ENCODE results near the gene FAM170A. TPM values are rescaled to one million over a fixed set of nuclear protein-coding genes. Genes with fewer than 3 reads are reported as not detected.

FAM170A gene
- total and polyA plus RNA-seq, 4 donors = 0.08 TPM; not detected in 3

DNA sequence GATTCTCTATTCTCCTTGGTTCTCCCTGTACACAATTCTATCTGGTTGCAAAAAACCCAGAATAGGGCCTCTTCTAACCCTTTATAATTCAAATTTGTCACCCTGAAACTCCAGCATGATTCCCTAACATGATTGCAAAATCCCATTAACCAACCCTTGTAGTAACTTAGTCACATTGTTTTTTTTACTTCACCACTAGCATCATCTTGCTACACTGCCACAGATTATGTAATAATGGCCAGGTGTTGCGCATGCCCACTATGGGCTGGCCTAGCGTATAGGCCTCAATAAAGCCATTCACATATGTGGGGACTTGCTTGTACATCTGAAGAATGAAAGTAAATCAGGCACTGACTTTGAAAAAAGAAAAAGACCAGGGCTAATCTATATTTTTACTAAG is 25.7 kb downstream of the FAM170A start:
- 33 to 70% methylated on average over 2 of the region's 2 CpGs for WGBS, 2 donors
- no peak for ATAC-seq (ENCODE audit: insufficient read depth, low FRiP score)
- peak in 1 of 3 donors; percentile 1 for DNase-seq
- Histone ChIP-seq H3K36me3 (ENCODE audit: control insufficient read depth in 4 of 4, insufficient read depth in 4 of 4, low read length in 4 of 4) (no peaks in the 10 kb centered on the region), H3K9me3 (ENCODE audit: control insufficient read depth in 4 of 4, insufficient read depth in 3 of 4, low read length in 3 of 4) (no peaks in the 10 kb centered on the region), H3K27me3 (ENCODE audit: control insufficient read depth in 3 of 3, insufficient read depth in 3 of 3, low read length in 2 of 3) (no peaks in the 10 kb centered on the region), H3K4me1 (ENCODE audit: control insufficient read depth in 5 of 5, insufficient read depth in 5 of 5, low read length in 5 of 5) (no peaks in the 10 kb centered on the region), H3K4me3 (no peak overlapping the region), H3K27ac (ENCODE audit: low read depth in 1 of 2, low read length in 1 of 2) (no peak overlapping the region), H3K9ac (ENCODE audit: insufficient read depth in 1 of 2, low read length in 2 of 2) (no peak overlapping the region)
- TF ChIP-seq, protein P1, sequence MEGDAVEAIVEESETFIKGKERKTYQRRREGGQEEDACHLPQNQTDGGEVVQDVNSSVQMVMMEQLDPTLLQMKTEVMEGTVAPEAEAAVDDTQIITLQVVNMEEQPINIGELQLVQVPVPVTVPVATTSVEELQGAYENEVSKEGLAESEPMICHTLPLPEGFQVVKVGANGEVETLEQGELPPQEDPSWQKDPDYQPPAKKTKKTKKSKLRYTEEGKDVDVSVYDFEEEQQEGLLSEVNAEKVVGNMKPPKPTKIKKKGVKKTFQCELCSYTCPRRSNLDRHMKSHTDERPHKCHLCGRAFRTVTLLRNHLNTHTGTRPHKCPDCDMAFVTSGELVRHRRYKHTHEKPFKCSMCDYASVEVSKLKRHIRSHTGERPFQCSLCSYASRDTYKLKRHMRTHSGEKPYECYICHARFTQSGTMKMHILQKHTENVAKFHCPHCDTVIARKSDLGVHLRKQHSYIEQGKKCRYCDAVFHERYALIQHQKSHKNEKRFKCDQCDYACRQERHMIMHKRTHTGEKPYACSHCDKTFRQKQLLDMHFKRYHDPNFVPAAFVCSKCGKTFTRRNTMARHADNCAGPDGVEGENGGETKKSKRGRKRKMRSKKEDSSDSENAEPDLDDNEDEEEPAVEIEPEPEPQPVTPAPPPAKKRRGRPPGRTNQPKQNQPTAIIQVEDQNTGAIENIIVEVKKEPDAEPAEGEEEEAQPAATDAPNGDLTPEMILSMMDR (IDR thresholded peaks at IDR 0.05; ENCODE audit: control extremely low read depth, extremely low read depth) = no peak

DNA sequence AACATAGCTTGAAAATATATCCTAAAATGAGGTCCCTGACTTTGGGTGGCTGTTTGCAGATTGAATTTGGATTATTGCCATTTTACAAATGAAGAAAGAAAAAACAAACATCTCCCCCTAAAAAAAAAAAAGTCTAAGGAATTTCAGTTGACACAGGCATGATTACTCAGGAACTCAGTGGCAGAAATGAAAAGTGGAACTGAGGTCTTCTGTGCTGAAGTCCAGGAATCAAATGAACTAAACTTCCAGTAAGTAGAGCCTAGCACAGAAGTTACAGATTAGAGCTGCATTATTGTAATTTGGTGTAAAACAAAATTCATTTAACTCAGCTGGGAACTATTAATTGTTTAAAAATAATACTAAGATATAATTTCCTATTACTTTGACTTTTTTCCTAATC is 26.7 kb downstream of the FAM170A start:
- DNase-seq (peak in 1 of 3 donors; percentile 2), ATAC-seq (ENCODE audit: insufficient read depth, low FRiP score) (no peak)
- Histone ChIP-seq H3K4me1 (ENCODE audit: control insufficient read depth in 5 of 5, insufficient read depth in 5 of 5, low read length in 5 of 5) (no peaks in the 10 kb centered on the region), H3K36me3 (ENCODE audit: control insufficient read depth in 4 of 4, insufficient read depth in 4 of 4, low read length in 4 of 4) (no peaks in the 10 kb centered on the region), H3K9me3 (ENCODE audit: control insufficient read depth in 4 of 4, insufficient read depth in 3 of 4, low read length in 3 of 4) (no peaks in the 10 kb centered on the region), H3K27ac (ENCODE audit: low read depth in 1 of 2, low read length in 1 of 2) (no peak overlapping the region), H3K9ac (ENCODE audit: insufficient read depth in 1 of 2, low read length in 2 of 2) (no peak overlapping the region), H3K4me3 (no peak overlapping the region), H3K27me3 (ENCODE audit: control insufficient read depth in 3 of 3, insufficient read depth in 3 of 3, low read length in 2 of 3) (no peaks in the 10 kb centered on the region)
- TF ChIP-seq, protein P1 (IDR thresholded peaks at IDR 0.05; ENCODE audit: control extremely low read depth, extremely low read depth) = no peak

DNA sequence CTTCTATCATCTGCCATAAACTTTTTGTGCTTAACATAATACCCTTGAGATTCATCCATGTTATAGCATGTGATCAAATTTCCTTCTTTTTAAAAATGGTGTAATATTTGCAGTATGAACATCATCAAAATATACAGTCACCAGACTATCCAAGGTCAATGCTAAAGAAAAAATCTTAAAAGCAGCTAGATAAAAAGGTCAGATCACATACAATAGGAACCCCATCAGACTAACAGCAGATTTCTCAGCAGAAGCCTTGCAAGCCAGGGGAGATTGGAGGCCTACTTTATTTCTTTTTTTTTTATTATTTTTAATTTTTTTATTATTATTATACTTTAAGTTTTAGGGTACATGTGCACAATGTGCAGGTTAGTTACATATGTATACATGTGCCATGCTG is 37.2 kb downstream of the FAM170A start:
- ATAC-seq (ENCODE audit: insufficient read depth, low FRiP score) = no peak
- H3K9ac ChIP-seq (ENCODE audit: insufficient read depth in 1 of 2, low read length in 2 of 2) = no peak overlapping the region
- H3K4me1 ChIP-seq (ENCODE audit: control insufficient read depth in 5 of 5, insufficient read depth in 5 of 5, low read length in 5 of 5) = no peaks in the 10 kb centered on the region
- no peaks in the 10 kb centered on the region for H3K36me3 ChIP-seq (ENCODE audit: control insufficient read depth in 4 of 4, insufficient read depth in 4 of 4, low read length in 4 of 4)
- H3K9me3 ChIP-seq (ENCODE audit: control insufficient read depth in 4 of 4, insufficient read depth in 3 of 4, low read length in 3 of 4) = peaks cover 0 to 6% (median 4%) of the 10 kb centered on the region in 4 donors
- H3K4me3 ChIP-seq = no peak overlapping the region
- DNase-seq = no peak
- TF ChIP-seq, protein P1 (IDR thresholded peaks at IDR 0.05; ENCODE audit: control extremely low read depth, extremely low read depth) = no peak
- no peaks in the 10 kb centered on the region for H3K27me3 ChIP-seq (ENCODE audit: control insufficient read depth in 3 of 3, insufficient read depth in 3 of 3, low read length in 2 of 3)
- H3K27ac ChIP-seq (ENCODE audit: low read depth in 1 of 2, low read length in 1 of 2) = no peak overlapping the region

DNA sequence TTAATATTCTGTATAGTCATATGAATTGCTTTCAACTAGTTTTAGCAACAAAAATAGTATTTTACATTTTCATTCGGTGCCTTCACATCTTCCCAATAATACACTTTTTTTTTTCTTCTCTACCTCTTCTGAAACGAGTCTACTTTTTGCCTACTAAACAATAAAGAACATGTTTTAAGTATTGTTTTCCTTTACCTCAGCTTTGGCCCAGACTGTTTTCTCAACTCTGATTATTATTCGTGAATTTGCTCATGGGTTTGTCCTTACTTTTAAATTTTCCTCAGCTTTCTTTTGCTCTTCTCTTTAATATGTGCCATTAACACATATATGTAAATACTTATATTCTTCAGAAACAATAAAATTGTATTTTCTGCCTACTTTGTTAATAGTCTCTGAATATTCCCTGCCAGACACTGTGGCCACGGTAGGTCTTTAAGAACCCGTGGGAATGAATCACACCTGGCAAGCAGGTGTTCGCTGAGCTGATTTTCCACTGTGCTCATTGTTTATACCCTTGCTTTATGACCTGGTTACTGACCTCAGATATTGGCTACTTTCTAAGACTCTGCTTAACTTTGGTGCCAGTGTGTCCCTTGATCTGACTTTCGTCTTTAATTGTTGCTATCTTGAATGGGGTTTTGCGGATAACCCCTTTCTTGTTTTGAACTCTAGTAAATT is 49.1 kb downstream of the FAM170A start:
- Histone ChIP-seq H3K9ac (ENCODE audit: insufficient read depth in 1 of 2, low read length in 2 of 2) (no peak overlapping the region), H3K27me3 (ENCODE audit: control insufficient read depth in 3 of 3, insufficient read depth in 3 of 3, low read length in 2 of 3) (no peaks in the 10 kb centered on the region), H3K36me3 (ENCODE audit: control insufficient read depth in 4 of 4, insufficient read depth in 4 of 4, low read length in 4 of 4) (no peaks in the 10 kb centered on the region), H3K9me3 (ENCODE audit: control insufficient read depth in 4 of 4, insufficient read depth in 3 of 4, low read length in 3 of 4) (peaks cover 0 to 2% (median 0%) of the 10 kb centered on the region in 4 donors), H3K4me1 (ENCODE audit: control insufficient read depth in 5 of 5, insufficient read depth in 5 of 5, low read length in 5 of 5) (no peaks in the 10 kb centered on the region), H3K27ac (ENCODE audit: low read depth in 1 of 2, low read length in 1 of 2) (no peak overlapping the region), H3K4me3 (no peak overlapping the region)
- TF ChIP-seq, protein P1 (IDR thresholded peaks at IDR 0.05; ENCODE audit: control extremely low read depth, extremely low read depth) = no peak
- ATAC-seq (ENCODE audit: insufficient read depth, low FRiP score) (no peak), DNase-seq (no peak)
- 70 to 78% methylated on average over 8 of the region's 8 CpGs for WGBS, 2 donors
